ENCODE results near the gene STMN3.

The STMN3 gene

GRCh38 chr20:63698739-63699465 lies 45.7 kb upstream of the STMN3 start:
- no peak for TF ChIP-seq CTCF (IDR thresholded peaks at IDR 0.05; ENCODE audit: low read depth, low read length, missing control alignments)
- DNase-seq (ENCODE audit: low read depth), result no peak
- no peak overlapping the region for H3K4me3 ChIP-seq (ENCODE audit: low read depth, low read length)

GRCh38 chr20:63697868-63698545 lies 44.8 kb upstream of the STMN3 start:
- H3K4me3 ChIP-seq (ENCODE audit: low read depth, low read length), result no peak overlapping the region
- TF ChIP-seq CTCF (IDR thresholded peaks at IDR 0.05; ENCODE audit: low read depth, low read length, missing control alignments), result no peak
- DNase-seq (ENCODE audit: low read depth), result no peak

- H3K4me3 ChIP-seq (ENCODE audit: low read depth, low read length), result no peak overlapping the region
- no peak for DNase-seq (ENCODE audit: low read depth)
- TF ChIP-seq CTCF (IDR thresholded peaks at IDR 0.05; ENCODE audit: low read depth, low read length, missing control alignments), result no peak
Observed at GRCh38 chr20:63697357-63697867, 44.2 kb upstream of the STMN3 start.

GRCh38 chr20:63696628-63697356 lies 43.6 kb upstream of the STMN3 start, which contains the start of gene TNFRSF6B:
TSS of gene TNFRSF6B (plus strand) at chr20:63696652. CDS start at chr20:63696768, 116 bp downstream.
- DNase-seq (ENCODE audit: low read depth), result no peak
- TF ChIP-seq CTCF (IDR thresholded peaks at IDR 0.05; ENCODE audit: low read depth, low read length, missing control alignments), result no peak
- no peak within 1 kb of the TSS for H3K4me3 ChIP-seq (ENCODE audit: low read depth, low read length)

GRCh38 chr20:63696306-63696627 lies 43.0 kb upstream of the STMN3 start:
- no peak for TF ChIP-seq CTCF (IDR thresholded peaks at IDR 0.05; ENCODE audit: low read depth, low read length, missing control alignments)
- no peak for DNase-seq (ENCODE audit: low read depth)
- H3K4me3 ChIP-seq (ENCODE audit: low read depth, low read length), result no peak overlapping the region

GRCh38 chr20:63695424-63696305 lies 42.4 kb upstream of the STMN3 start:
- no peak for DNase-seq (ENCODE audit: low read depth)
- TF ChIP-seq CTCF (IDR thresholded peaks at IDR 0.05; ENCODE audit: low read depth, low read length, missing control alignments), result no peak
- no peak overlapping the region for H3K4me3 ChIP-seq (ENCODE audit: low read depth, low read length)

Measured in GM12864 (cell line).